Epidermal melanocyte (primary cell): Measurements from ENCODE around the gene HNRNPH2.
A peak's percentile ranks its signal among the peaks of the same experiment; 100 is the strongest.

ENCODE experiments used
- DNase-seq: peaks from one replicate; pipeline ENCODE4 v3.0.0; 2011; ENCODE audit warnings: low spot score; ENCODE audit not compliant: insufficient read length

The HNRNPH2 gene

GRCh38 chrX:101452056-101452455, 44.0 kb downstream of the HNRNPH2 start:
- no peak for DNase-seq

- DNase-seq: no peak
Observed at GRCh38 chrX:101460669-101461068, 52.6 kb downstream of the HNRNPH2 start.

GRCh38 chrX:101462892-101463291, 54.9 kb downstream of the HNRNPH2 start:
- peak; percentile 16 for DNase-seq
